Stimulated activated CD8-positive, alpha-beta memory T cell treated with anti-CD3 and anti-CD28 coated beads, Interleukin-2, amount 100 ng/mL, for 48 hours (primary cell): ENCODE measurements around the gene GATAD2B.

Source experiments
- DNase-seq, 2 donors: peaks; one replicate each; pipeline ENCODE4 v3.0.0-alpha.2; 2020; ENCODE audit warnings: low read depth in 2 of 2

Gene GATAD2B

GRCh38 chr1:153763365-153764225 is 159.2 kb downstream of the GATAD2B start:
- DNase-seq, result no peak

- no peak for DNase-seq
Observed at GRCh38 chr1:153760440-153760839, 162.3 kb downstream of the GATAD2B start.
